SK-N-SH (cell line): ENCODE measurements around the gene CHST12. TPM values are rescaled to one million over a fixed set of nuclear protein-coding genes. Genes with fewer than 3 reads are reported as not detected.

Source experiments
- CTCF ChIA-PET: fragments of 300-600, 350-600 bp; formaldehyde crosslinking; extraction: SDS; loops from one replicate; lab custom pipeline; 2021; lab: Yijun Ruan, JAX
- POLR2A ChIA-PET: fragments of 350-600 bp; sonication (Branson Sonifier 250); formaldehyde crosslinking; extraction: SDS; loops from one replicate; lab custom pipeline; 2020; ENCODE audit warnings: antibody characterized with exemption, inconsistent platforms; lab: Yijun Ruan, JAX
- DNase-seq: peaks from one replicate; pipeline ENCODE4 v3.0.0; 2012
- H2AFZ ChIP-seq: fragments of 200-600 bp; sonication (generic); 2 replicates; pipeline ENCODE4 v1.8.1; 2016; ENCODE audit warnings: antibody characterized with exemption, mild to moderate bottlenecking, low read depth
- H3F3A ChIP-seq: fragments of 200-600 bp; sonication (generic); replicated peaks from 2 replicates; pipeline ENCODE3; 2016; ENCODE audit warnings: antibody characterized with exemption, mild to moderate bottlenecking; ENCODE audit not compliant: insufficient read depth
- H3K27ac ChIP-seq, 2 experiments: fragments of 200-500 bp in 1 of 2; fragments of 200-600 bp in 1 of 2; sonication (Bioruptor generic) in 1 of 2; sonication (generic), shearing (Covaris generic) in 1 of 2; 2 replicates each; pipeline versions ENCODE4 v1.5.1 to v1.6.1; 2014 to 2016; ENCODE audit warnings: low read depth in 2 of 2, inconsistent platforms in 1 of 2, low read length in 1 of 2, mild to moderate bottlenecking in 1 of 2, mixed read lengths in 1 of 2
- H3K27me3 ChIP-seq: fragments of 200-600 bp; sonication (generic), shearing (Covaris generic); 2 replicates; pipeline ENCODE4 v1.6.1; 2016; ENCODE audit warnings: mixed run types; ENCODE audit not compliant: insufficient read depth
- H3K36me3 ChIP-seq, 2 experiments: fragments of 200-500 bp in 1 of 2; fragments of 200-600 bp in 1 of 2; sonication (Bioruptor generic) in 1 of 2; sonication (generic) in 1 of 2; replicated peaks in 1 of 2; 2 replicates each; pipeline versions ENCODE3 to v1.5.1; 2014 to 2016; ENCODE audit warnings: low read length in 1 of 2, mild to moderate bottlenecking in 1 of 2; ENCODE audit not compliant: insufficient read depth in 2 of 2, control insufficient read depth in 1 of 2
- H3K4me1 ChIP-seq, 2 experiments: fragments of 200-500 bp in 1 of 2; fragments of 200-600 bp in 1 of 2; sonication (Bioruptor generic) in 1 of 2; sonication (generic), shearing (Covaris generic) in 1 of 2; 2 replicates each; pipeline versions ENCODE4 v1.5.1 to v1.6.1; 2014 to 2016; ENCODE audit warnings: low read depth in 1 of 2, low read length in 1 of 2, mixed run types in 1 of 2; ENCODE audit not compliant: insufficient read depth in 2 of 2, control insufficient read depth in 1 of 2
- H3K4me2 ChIP-seq: fragments of 200-600 bp; sonication (generic), shearing (Covaris generic); 2 replicates; pipeline ENCODE4 v1.6.1; 2017; ENCODE audit warnings: mixed run types
- H3K4me3 ChIP-seq, 2 experiments: fragments of 200-500 bp in 1 of 2; fragments of 200-600 bp in 1 of 2; sonication (Bioruptor generic) in 1 of 2; sonication (generic), shearing (Covaris generic) in 1 of 2; 2 replicates each; pipeline versions ENCODE4 v1.5.1 to v1.8.1; 2014 to 2016; ENCODE audit warnings: low read depth in 2 of 2, inconsistent platforms in 1 of 2, low read length in 1 of 2, mild to moderate bottlenecking in 1 of 2, mixed read lengths in 1 of 2, moderate library complexity in 1 of 2
- H3K79me2 ChIP-seq: fragments of 200-600 bp; sonication (generic); 2 replicates; pipeline ENCODE4 v1.8.1; 2017; ENCODE audit warnings: mild to moderate bottlenecking; ENCODE audit not compliant: insufficient read depth
- H3K9ac ChIP-seq: fragments of 200-600 bp; sonication (generic); 2 replicates; pipeline ENCODE4 v1.6.1; 2017; ENCODE audit warnings: mixed run types
- H3K9me2 ChIP-seq: fragments of 200-600 bp; sonication (generic); 2 replicates; pipeline ENCODE4 v1.6.1; 2017; ENCODE audit warnings: mixed run types
- H3K9me3 ChIP-seq: fragments of 200-600 bp; sonication (generic); 2 replicates; pipeline ENCODE4 v1.6.1; 2017; ENCODE audit warnings: mixed run types, mild to moderate bottlenecking, moderate library complexity
- H4K20me1 ChIP-seq: fragments of 200-600 bp; sonication (generic); 2 replicates; pipeline ENCODE4 v1.6.1; 2017; ENCODE audit warnings: mild to moderate bottlenecking, mixed run types; ENCODE audit not compliant: insufficient read depth
- EZH2phosphoT487 ChIP-seq: fragments of 200-600 bp; sonication (generic); IDR thresholded peaks from 2 replicates; pipeline ENCODE4 v1.6.1; 2017; ENCODE audit warnings: low read depth, mixed run types, mild to moderate bottlenecking, antibody characterized with exemption, moderate library complexity, borderline replicate concordance
- FOSL2 ChIP-seq: IDR thresholded peaks from 2 replicates; pipeline ENCODE4 v1.4.0; 2012; ENCODE audit warnings: low read depth, mild to moderate bottlenecking, moderate library complexity, borderline replicate concordance
- FOXJ3 ChIP-seq: sonication (generic); formaldehyde crosslinking; IDR thresholded peaks from 2 replicates; pipeline ENCODE4 v1.5.1; 2020; ENCODE audit warnings: mild to moderate bottlenecking, missing genetic modification reagents
- FOXM1 ChIP-seq: IDR thresholded peaks from 2 replicates; pipeline ENCODE4 v1.4.0; 2012; ENCODE audit warnings: low read depth, mild to moderate bottlenecking
- GABPA ChIP-seq: IDR thresholded peaks from 2 replicates; pipeline ENCODE4 v1.4.0; 2012; ENCODE audit warnings: low read depth, mild to moderate bottlenecking
- IRF3 ChIP-seq: fragments of 150-350 bp; IDR thresholded peaks from 2 replicates; pipeline ENCODE4 v1.6.1; 2016; ENCODE audit warnings: mild to moderate bottlenecking, low read depth, low read length
- JUND ChIP-seq: IDR thresholded peaks from 2 replicates; pipeline ENCODE4 v1.4.0; 2012
- MXI1 ChIP-seq: IDR thresholded peaks from 2 replicates; pipeline ENCODE4 v1.6.1; 2012; ENCODE audit warnings: mild to moderate bottlenecking, low read depth, low read length, improper control_type of control experiment
- NFIC ChIP-seq: IDR thresholded peaks from 2 replicates; pipeline ENCODE4 v1.4.0; 2012; ENCODE audit warnings: borderline replicate concordance
- RAD21 ChIP-seq: IDR thresholded peaks from 2 replicates; pipeline ENCODE4 v1.6.1; 2012; ENCODE audit warnings: mild to moderate bottlenecking, low read length
- RFX5 ChIP-seq: IDR thresholded peaks from 2 replicates; pipeline ENCODE4 v1.6.1; 2012; ENCODE audit warnings: mild to moderate bottlenecking, improper control_type of control experiment, low read length
- SIN3A ChIP-seq: IDR thresholded peaks from 2 replicates; pipeline ENCODE4 v1.6.1; 2012; ENCODE audit warnings: low read depth, mild to moderate bottlenecking, low read length, moderate library complexity, borderline replicate concordance
- TCF12 ChIP-seq: IDR thresholded peaks from 2 replicates; pipeline ENCODE4 v1.4.0; 2012
- USF2 ChIP-seq: fragments of 150-350 bp; IDR thresholded peaks from 2 replicates; pipeline ENCODE4 v1.6.1; 2017; ENCODE audit warnings: antibody characterized with exemption, low read length, low read depth, borderline replicate concordance
- YY1 ChIP-seq: IDR thresholded peaks from 2 replicates; pipeline ENCODE4 v1.4.0; 2012; ENCODE audit warnings: low read depth, mild to moderate bottlenecking
- WGBS: methylation state at CpG from one replicate; pipeline ENCODE4 v1.1.6; 2017; ENCODE audit warnings: low lambda C conversion rate; 5-methylcytosine and 5-hydroxymethylcytosine counted together
- polyA plus RNA-seq, 3 experiments: library from polyadenylated mRNA; depleted of rRNA; stranded (reverse); fragments of >200 nt; gene quantifications; 2 replicates each; pipeline ENCODE4 v1.2.3, GENCODE V29; 2012
- TF ChIP-seq, protein P1 (sequence below): IDR thresholded peaks from 2 replicates; pipeline ENCODE4 v1.4.0; 2012; ENCODE audit warnings: low read depth, borderline replicate concordance

CHST12 gene
- polyA plus RNA-seq, 1 of the 3 experiments (the other 2 are of a cell fraction): 32.7 TPM

GRCh38 chr7:2460641-2461040 is 57.2 kb downstream of the CHST12 start:
- DNase-seq: no peak
- H3K9ac ChIP-seq: no peak overlapping the region
- no peak overlapping the region for H3K27ac ChIP-seq
- H3K4me1 ChIP-seq: no peaks in the 10 kb centered on the region
- H3K4me3 ChIP-seq: no peak overlapping the region
- POLR2A ChIA-PET: no interaction called here
- H3K79me2 ChIP-seq: no peaks in the 10 kb centered on the region
- H3K9me3 ChIP-seq: no peaks in the 10 kb centered on the region
- no peak overlapping the region for H3K4me2 ChIP-seq
- no peaks in the 10 kb centered on the region for H3K27me3 ChIP-seq
- no peak overlapping the region for H2AFZ ChIP-seq
- H3K9me2 ChIP-seq: no peaks in the 10 kb centered on the region
- 67% methylated on average over 3 of the region's 6 CpGs for WGBS
- H3F3A ChIP-seq: no peaks in the 10 kb centered on the region
- no peaks in the 10 kb centered on the region for H3K36me3 ChIP-seq
- no peaks in the 10 kb centered on the region for H4K20me1 ChIP-seq
- TF ChIP-seq IRF3 (no peak), FOSL2 (no peak), YY1 (no peak), SIN3A (no peak), TCF12 (no peak), FOXM1 (no peak), USF2 (no peak), EZH2phosphoT487 (no peak), NFIC (no peak), MXI1 (no peak), JUND (no peak), RAD21 (no peak), RFX5 (no peak), GABPA (no peak), FOXJ3 (CRISPR knock-in tag) (no peak)
- TF ChIP-seq, protein P1, sequence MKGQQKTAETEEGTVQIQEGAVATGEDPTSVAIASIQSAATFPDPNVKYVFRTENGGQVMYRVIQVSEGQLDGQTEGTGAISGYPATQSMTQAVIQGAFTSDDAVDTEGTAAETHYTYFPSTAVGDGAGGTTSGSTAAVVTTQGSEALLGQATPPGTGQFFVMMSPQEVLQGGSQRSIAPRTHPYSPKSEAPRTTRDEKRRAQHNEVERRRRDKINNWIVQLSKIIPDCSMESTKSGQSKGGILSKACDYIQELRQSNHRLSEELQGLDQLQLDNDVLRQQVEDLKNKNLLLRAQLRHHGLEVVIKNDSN: no peak
- TF ChIP-seq, all 33 proteins: peak for 0
- CTCF ChIA-PET: interaction anchor here (1.3 to 13.9 kb wide), 3 partner anchors 9 to 220 kb away, joined by 3 to 270 read pairs (median 35); no protein-coding TSS in a partner anchor
